Neural cell (in vitro differentiated cells): ENCODE data around the gene HELZ2. TPM values are rescaled to one million over a fixed set of nuclear protein-coding genes. Genes with fewer than 3 reads are reported as not detected.

Experiments
- H2AFZ ChIP-seq: fragments of 200-600, 300-800 bp; sonication (generic), shearing (Covaris generic); 2 replicates; pipeline ENCODE4 v1.6.0; 2014; ENCODE audit warnings: low read depth, mild to moderate bottlenecking, antibody characterized with exemption, low read length, moderate library complexity
- H3F3A ChIP-seq: fragments of 200-600 bp; shearing (Covaris generic); 2 replicates; pipeline ENCODE4 v1.6.1; 2016; ENCODE audit warnings: mild to moderate bottlenecking, moderate library complexity, mixed read lengths, antibody characterized with exemption, low read length; ENCODE audit not compliant: insufficient read depth, poor library complexity, severe bottlenecking
- H3K27ac ChIP-seq: fragments of 200-600, 300-800 bp; sonication (generic), shearing (Covaris generic); 2 replicates; pipeline ENCODE4 v1.5.1; 2014; ENCODE audit warnings: mild to moderate bottlenecking, low read length, moderate library complexity
- H3K27me3 ChIP-seq: fragments of 300-800, 200-600 bp; sonication (generic), shearing (Covaris generic); 2 replicates; pipeline ENCODE4 v1.6.0; 2014; ENCODE audit warnings: mild to moderate bottlenecking, low read depth, low read length, moderate library complexity; ENCODE audit not compliant: insufficient read depth
- H3K36me3 ChIP-seq: fragments of 300-800, 200-600 bp; sonication (generic), shearing (Covaris generic); 2 replicates; pipeline ENCODE4 v1.5.1; 2014; ENCODE audit warnings: mild to moderate bottlenecking, antibody characterized with exemption, low read length, moderate library complexity; ENCODE audit not compliant: insufficient read depth
- H3K4me2 ChIP-seq: fragments of 300-800, 200-600 bp; sonication (generic), shearing (Covaris generic); 2 replicates; pipeline ENCODE4 v1.6.0; 2014; ENCODE audit warnings: mild to moderate bottlenecking, low read length
- H3K4me3 ChIP-seq: fragments of 300-800, 200-600 bp; sonication (generic), shearing (Covaris generic); 2 replicates; pipeline ENCODE4 v1.5.1; 2014; ENCODE audit warnings: mild to moderate bottlenecking, low read length, moderate library complexity
- H3K79me2 ChIP-seq: fragments of 200-600 bp; shearing (Covaris generic); replicated peaks from 2 replicates; pipeline ENCODE4 v1.6.0; 2014; ENCODE audit warnings: mild to moderate bottlenecking, low read length, moderate library complexity; ENCODE audit not compliant: insufficient read depth
- H3K9ac ChIP-seq: fragments of 300-800, 200-600 bp; sonication (generic), shearing (Covaris generic); 2 replicates; pipeline ENCODE4 v1.6.1; 2016; ENCODE audit warnings: mild to moderate bottlenecking, low read length, mixed read lengths
- H3K9me2 ChIP-seq: fragments of 200-600 bp; shearing (Covaris generic); 2 replicates; pipeline ENCODE4 v1.6.1; 2016; ENCODE audit warnings: mild to moderate bottlenecking, low read length, mixed read lengths; ENCODE audit not compliant: insufficient read depth
- H3K9me3 ChIP-seq: fragments of 200-600, 300-800 bp; sonication (generic), shearing (Covaris generic); 2 replicates; pipeline ENCODE4 v1.6.1; 2016; ENCODE audit warnings: mild to moderate bottlenecking, mixed run types, low read length, moderate library complexity, mixed read lengths
- H4K20me1 ChIP-seq: fragments of 200-600 bp; shearing (Covaris generic); 2 replicates; pipeline ENCODE4 v1.6.1; 2016; ENCODE audit warnings: mild to moderate bottlenecking, mixed run types; ENCODE audit not compliant: insufficient read depth
- CTCF ChIP-seq: fragments of 450-650 bp; IDR thresholded peaks from 2 replicates; pipeline ENCODE4 v1.5.1; 2014; ENCODE audit warnings: antibody characterized with exemption, mild to moderate bottlenecking, moderate library complexity; ENCODE audit not compliant: poor library complexity, severe bottlenecking
- EP300 ChIP-seq: fragments of 450-650 bp; conservative IDR thresholded peaks from 2 replicates; pipeline ENCODE4 v1.6.1; 2014; ENCODE audit warnings: antibody characterized with exemption, mild to moderate bottlenecking, moderate library complexity; ENCODE audit not compliant: poor library complexity, severe bottlenecking
- EZH2 ChIP-seq: fragments of 200-600, 300-800 bp; shearing (Covaris generic), sonication (generic); IDR thresholded peaks from 2 replicates; pipeline ENCODE4 v1.6.1; 2014; ENCODE audit warnings: antibody characterized with exemption, low read length, borderline replicate concordance, mild to moderate bottlenecking; ENCODE audit not compliant: insufficient read depth, poor library complexity, severe bottlenecking
- MXI1 ChIP-seq: fragments of 450-650 bp; conservative IDR thresholded peaks from 2 replicates; pipeline ENCODE4 v1.6.1; 2014; ENCODE audit warnings: antibody characterized with exemption, mild to moderate bottlenecking; ENCODE audit not compliant: poor library complexity, severe bottlenecking
- POLR2AphosphoS5 ChIP-seq: IDR thresholded peaks from 2 replicates; pipeline ENCODE4 v1.6.1; 2012
- RAD21 ChIP-seq: fragments of 450-650 bp; conservative IDR thresholded peaks from 2 replicates; pipeline ENCODE4 v1.6.1; 2014; ENCODE audit warnings: antibody characterized with exemption, mild to moderate bottlenecking, moderate library complexity
- REST ChIP-seq: IDR thresholded peaks from 2 replicates; pipeline ENCODE4 v1.6.1; 2012; ENCODE audit warnings: borderline replicate concordance
- SMC3 ChIP-seq: fragments of 450-650 bp; conservative IDR thresholded peaks from 2 replicates; pipeline ENCODE4 v1.6.1; 2014; ENCODE audit warnings: antibody characterized with exemption, mild to moderate bottlenecking, moderate library complexity; ENCODE audit not compliant: poor library complexity
- TAF1 ChIP-seq: IDR thresholded peaks from 2 replicates; pipeline ENCODE4 v1.6.1; 2012; ENCODE audit warnings: low read depth
- polyA plus RNA-seq: library from polyadenylated mRNA; depleted of rRNA; stranded (reverse); fragments of >200 nt; gene quantifications from 2 replicates; pipeline ENCODE4 v1.2.3, GENCODE V29; 2014

The HELZ2 gene
- polyA plus RNA-seq, 1 donor from 2014 or later, result 1.3 TPM

GRCh38 chr20:63586797-63587196 is 12.8 kb upstream of the HELZ2 start:
- Histone ChIP-seq H3K27ac (no peak overlapping the region), H3F3A (no peaks in the 10 kb centered on the region), H2AFZ (no peak overlapping the region), H3K27me3 (no peaks in the 10 kb centered on the region), H3K9ac (no peak overlapping the region), H4K20me1 (no peaks in the 10 kb centered on the region), H3K9me2 (no peaks in the 10 kb centered on the region), H3K79me2 (no peaks in the 10 kb centered on the region), H3K9me3 (no peaks in the 10 kb centered on the region), H3K36me3 (no peaks in the 10 kb centered on the region), H3K4me3 (no peak overlapping the region), H3K4me2 (no peak overlapping the region)
- TF ChIP-seq EP300 (no peak), EZH2 (no peak), REST (no peak), MXI1 (no peak), POLR2AphosphoS5 (no peak)

- TF ChIP-seq SMC3, result no peak
- no peak for TF ChIP-seq TAF1
- no peak for TF ChIP-seq MXI1
- TF ChIP-seq RAD21, result no peak
- no peak for TF ChIP-seq EZH2
- TF ChIP-seq REST, result no peak
- no peak for TF ChIP-seq EP300
- no peak for TF ChIP-seq POLR2AphosphoS5
- no peak for TF ChIP-seq CTCF
- Histone ChIP-seq H4K20me1 (no peaks in the 10 kb centered on the region), H3K27ac (no peak overlapping the region), H3K79me2 (no peaks in the 10 kb centered on the region), H3K9me3 (no peaks in the 10 kb centered on the region), H3K4me3 (no peak overlapping the region), H3K27me3 (no peaks in the 10 kb centered on the region), H3K4me2 (no peak overlapping the region), H3K9me2 (no peaks in the 10 kb centered on the region), H2AFZ (no peak overlapping the region), H3K36me3 (no peaks in the 10 kb centered on the region), H3F3A (no peaks in the 10 kb centered on the region), H3K9ac (no peak overlapping the region)
Observed at GRCh38 chr20:63585616-63586565, 11.9 kb upstream of the HELZ2 start.
